AG09319 (cell line): Measurements from ENCODE around the gene HOXB3.

ENCODE experiments used
- DNase-seq: peaks from one replicate; pipeline ENCODE4 v3.0.0-alpha.2; 2010; ENCODE audit warnings: low read depth; ENCODE audit errors: extremely low read depth
- CTCF ChIP-seq: IDR thresholded peaks from 2 replicates; pipeline ENCODE4 v1.5.1; 2011; ENCODE audit warnings: low read depth, mild to moderate bottlenecking, inconsistent platforms, low read length, moderate library complexity

Gene HOXB3

DNA sequence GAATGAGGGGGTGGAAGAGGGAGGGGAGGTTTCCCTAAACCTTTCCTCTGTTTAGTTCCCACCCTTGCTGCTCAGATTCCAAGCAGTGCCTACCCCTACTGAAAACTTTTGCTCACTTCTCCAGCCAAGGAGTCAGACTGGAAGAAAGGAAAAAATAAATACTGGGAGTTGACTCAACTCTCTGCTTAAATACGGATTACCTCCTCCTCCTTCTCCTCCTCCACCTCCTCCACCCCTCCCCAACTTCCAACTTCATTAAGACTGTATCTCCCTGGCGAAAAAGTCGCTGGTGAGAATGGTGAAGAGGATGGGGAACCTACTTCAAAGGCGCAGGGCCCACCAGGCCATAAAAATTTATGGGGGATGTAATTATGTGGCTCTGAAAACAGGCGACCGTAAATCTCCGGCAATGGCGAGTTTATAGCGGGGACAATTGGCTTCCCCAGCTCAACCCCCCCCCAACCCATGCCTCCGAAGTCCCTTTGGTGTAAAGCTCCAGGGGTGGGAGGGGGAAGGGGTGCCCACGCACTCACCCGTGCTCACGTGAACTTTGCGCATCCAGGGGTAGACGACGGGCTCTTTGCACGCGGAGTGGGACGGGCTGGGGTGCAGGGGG lies 12.6 kb downstream of the HOXB3 start:
- TF ChIP-seq CTCF, result no peak
- no peak for DNase-seq

GRCh38 chr17:48576479-48577309 lies 13.3 kb downstream of the HOXB3 start:
- DNase-seq, result no peak
- no peak for TF ChIP-seq CTCF

- no peak for TF ChIP-seq CTCF
- DNase-seq, result no peak
Measured at GRCh38 chr17:48575673-48576478, 14.2 kb downstream of the HOXB3 start.

- TF ChIP-seq CTCF, result no peak
- no peak for DNase-seq
Measured at GRCh38 chr17:48575066-48575582, 14.9 kb downstream of the HOXB3 start.

- no peak for TF ChIP-seq CTCF
- DNase-seq, result no peak
Measured at GRCh38 chr17:48574505-48575065, 15.5 kb downstream of the HOXB3 start.

DNA sequence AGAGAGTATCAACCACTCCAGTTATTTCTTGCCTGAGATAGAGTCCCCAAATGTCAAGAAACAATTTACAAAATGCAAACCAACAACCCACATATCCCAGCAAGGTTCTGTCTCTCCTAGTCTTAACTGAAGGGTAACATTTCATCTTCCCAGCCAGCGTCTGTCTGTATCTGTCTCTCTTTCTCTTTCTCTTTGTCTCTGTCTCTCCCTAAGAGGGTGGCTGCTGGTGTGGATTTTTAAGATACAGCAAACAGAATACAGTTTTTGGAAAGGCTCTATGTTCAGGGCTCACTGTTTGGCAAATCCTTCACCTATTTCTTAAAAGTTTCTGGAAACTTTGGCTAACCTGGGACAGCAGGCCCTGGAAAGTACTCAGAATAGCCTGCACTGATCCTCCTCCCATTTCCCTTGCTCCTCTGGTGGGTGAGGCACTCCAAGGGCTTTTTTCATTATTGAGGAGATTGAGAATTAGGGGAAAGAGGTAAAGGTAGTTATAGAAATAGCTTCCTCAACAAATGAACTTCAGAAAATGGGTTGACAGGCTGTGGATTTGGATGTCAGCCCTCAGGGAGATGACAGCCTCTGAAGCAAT lies 18.1 kb downstream of the HOXB3 start:
- TF ChIP-seq CTCF, result no peak
- no peak for DNase-seq
